Measurements from ENCODE around the gene TAL1. TPM values are rescaled to one million over a fixed set of nuclear protein-coding genes. Genes with fewer than 3 reads are reported as not detected.

Gene TAL1
- total and polyA plus RNA-seq, 10 of the 15 experiments (the other 5 are each of a cell fraction or from before 2014, with no cell fraction given): 0.05 TPM; not detected in 9

DNA sequence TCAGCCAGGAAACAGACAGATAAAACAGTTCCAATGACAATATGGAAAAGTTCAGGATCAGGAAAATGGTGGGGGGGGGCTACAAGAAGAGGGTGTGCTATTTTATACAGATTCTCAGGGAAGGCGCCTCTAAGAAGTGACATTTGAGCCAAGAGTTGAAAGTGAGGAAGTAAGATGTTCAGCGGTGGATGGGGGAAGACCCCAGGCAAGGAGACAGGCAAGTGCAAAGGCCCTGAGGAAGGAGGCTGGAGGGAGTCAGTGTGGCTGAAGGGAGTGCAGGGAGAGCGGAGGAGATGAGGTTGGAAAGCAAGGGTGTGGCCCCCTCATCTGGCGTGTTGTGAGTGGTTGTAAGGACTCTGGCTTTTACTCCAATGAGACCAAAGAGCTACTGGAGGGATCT lies 33.8 kb downstream of the TAL1 start (continued):
- TF ChIP-seq, protein P1, sequence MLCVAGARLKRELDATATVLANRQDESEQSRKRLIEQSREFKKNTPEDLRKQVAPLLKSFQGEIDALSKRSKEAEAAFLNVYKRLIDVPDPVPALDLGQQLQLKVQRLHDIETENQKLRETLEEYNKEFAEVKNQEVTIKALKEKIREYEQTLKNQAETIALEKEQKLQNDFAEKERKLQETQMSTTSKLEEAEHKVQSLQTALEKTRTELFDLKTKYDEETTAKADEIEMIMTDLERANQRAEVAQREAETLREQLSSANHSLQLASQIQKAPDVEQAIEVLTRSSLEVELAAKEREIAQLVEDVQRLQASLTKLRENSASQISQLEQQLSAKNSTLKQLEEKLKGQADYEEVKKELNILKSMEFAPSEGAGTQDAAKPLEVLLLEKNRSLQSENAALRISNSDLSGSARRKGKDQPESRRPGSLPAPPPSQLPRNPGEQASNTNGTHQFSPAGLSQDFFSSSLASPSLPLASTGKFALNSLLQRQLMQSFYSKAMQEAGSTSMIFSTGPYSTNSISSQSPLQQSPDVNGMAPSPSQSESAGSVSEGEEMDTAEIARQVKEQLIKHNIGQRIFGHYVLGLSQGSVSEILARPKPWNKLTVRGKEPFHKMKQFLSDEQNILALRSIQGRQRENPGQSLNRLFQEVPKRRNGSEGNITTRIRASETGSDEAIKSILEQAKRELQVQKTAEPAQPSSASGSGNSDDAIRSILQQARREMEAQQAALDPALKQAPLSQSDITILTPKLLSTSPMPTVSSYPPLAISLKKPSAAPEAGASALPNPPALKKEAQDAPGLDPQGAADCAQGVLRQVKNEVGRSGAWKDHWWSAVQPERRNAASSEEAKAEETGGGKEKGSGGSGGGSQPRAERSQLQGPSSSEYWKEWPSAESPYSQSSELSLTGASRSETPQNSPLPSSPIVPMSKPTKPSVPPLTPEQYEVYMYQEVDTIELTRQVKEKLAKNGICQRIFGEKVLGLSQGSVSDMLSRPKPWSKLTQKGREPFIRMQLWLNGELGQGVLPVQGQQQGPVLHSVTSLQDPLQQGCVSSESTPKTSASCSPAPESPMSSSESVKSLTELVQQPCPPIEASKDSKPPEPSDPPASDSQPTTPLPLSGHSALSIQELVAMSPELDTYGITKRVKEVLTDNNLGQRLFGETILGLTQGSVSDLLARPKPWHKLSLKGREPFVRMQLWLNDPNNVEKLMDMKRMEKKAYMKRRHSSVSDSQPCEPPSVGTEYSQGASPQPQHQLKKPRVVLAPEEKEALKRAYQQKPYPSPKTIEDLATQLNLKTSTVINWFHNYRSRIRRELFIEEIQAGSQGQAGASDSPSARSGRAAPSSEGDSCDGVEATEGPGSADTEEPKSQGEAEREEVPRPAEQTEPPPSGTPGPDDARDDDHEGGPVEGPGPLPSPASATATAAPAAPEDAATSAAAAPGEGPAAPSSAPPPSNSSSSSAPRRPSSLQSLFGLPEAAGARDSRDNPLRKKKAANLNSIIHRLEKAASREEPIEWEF (IDR thresholded peaks at IDR 0.05; ENCODE audit: insufficient replicate concordance, low read depth, low read length): no peak
- no peak for TF ChIP-seq SREBF1 (IDR thresholded peaks at IDR 0.05; ENCODE audit: low read length)

DNA sequence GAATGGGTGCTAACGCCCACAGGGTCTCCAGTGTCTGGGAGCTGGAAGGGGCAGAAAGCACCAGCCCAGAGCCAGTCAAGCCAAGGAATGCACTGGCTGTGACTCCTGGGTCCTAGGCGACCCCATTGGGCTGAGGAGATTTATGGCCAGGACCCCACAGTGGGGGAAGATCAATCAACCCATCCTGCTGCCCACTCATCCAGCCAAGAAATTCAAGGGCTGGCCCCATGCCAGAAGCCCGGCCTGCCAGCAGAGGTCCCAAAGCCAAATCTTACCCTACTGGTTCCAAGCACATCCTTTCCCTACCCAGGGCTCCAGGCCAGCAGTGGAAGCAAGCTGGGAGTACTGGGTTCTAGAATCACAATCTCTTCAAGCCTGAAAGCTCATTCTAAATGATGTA lies 35.4 kb downstream of the TAL1 start:
- in situ Hi-C loops (cut with MboI) (no loop called here), intact Hi-C loops (cut with micrococcal nuclease; ENCODE audit: unreplicated experiment) (loop anchor here (10.0 kb wide), 1 partner anchor 228 kb away; no protein-coding TSS in a partner anchor)
- H4K20me1 ChIP-seq (ENCODE audit: control insufficient read depth, insufficient read depth): no peaks in the 10 kb centered on the region
- CTCF ChIA-PET: interaction anchor here (1.0 to 1.6 kb wide), 2 partner anchors 49 to 66 kb away, joined by 4 to 9 read pairs; no protein-coding TSS in a partner anchor
- H3K4me1 ChIP-seq (ENCODE audit: control insufficient read depth, insufficient read depth, low read length): no peaks in the 10 kb centered on the region
- H3K79me2 ChIP-seq (ENCODE audit: control insufficient read depth, insufficient read depth, low read length): no peaks in the 10 kb centered on the region
- H2AFZ ChIP-seq (ENCODE audit: control insufficient read depth, low read depth, low read length): no peak overlapping the region
- ATAC-seq (no peak), DNase-seq (ENCODE audit: low read depth, low spot score) (no peak), FAIRE-seq (no peak)
- no peaks in the 10 kb centered on the region for H3K9me3 ChIP-seq (replicated peaks; ENCODE audit: control insufficient read depth, insufficient read depth, low read length)
- no peak for TF ChIP-seq IKZF1 (conservative IDR thresholded peaks at IDR 0.05)
- TF ChIP-seq STAT1 (conservative IDR thresholded peaks at IDR 0.05): no peak
- TF ChIP-seq TBL1XR1 (IDR thresholded peaks at IDR 0.05; ENCODE audit: low read depth, low read length): no peak
- TF ChIP-seq ESRRA (IDR thresholded peaks at IDR 0.05; ENCODE audit: low read length): no peak
- TF ChIP-seq IKZF2 (IDR thresholded peaks at IDR 0.05): no peak
- TF ChIP-seq, protein P2, sequence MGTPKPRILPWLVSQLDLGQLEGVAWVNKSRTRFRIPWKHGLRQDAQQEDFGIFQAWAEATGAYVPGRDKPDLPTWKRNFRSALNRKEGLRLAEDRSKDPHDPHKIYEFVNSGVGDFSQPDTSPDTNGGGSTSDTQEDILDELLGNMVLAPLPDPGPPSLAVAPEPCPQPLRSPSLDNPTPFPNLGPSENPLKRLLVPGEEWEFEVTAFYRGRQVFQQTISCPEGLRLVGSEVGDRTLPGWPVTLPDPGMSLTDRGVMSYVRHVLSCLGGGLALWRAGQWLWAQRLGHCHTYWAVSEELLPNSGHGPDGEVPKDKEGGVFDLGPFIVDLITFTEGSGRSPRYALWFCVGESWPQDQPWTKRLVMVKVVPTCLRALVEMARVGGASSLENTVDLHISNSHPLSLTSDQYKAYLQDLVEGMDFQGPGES (IDR thresholded peaks at IDR 0.05): no peak
- no peak for TF ChIP-seq ZNF24 (IDR thresholded peaks at IDR 0.05)
- TF ChIP-seq, protein P3, sequence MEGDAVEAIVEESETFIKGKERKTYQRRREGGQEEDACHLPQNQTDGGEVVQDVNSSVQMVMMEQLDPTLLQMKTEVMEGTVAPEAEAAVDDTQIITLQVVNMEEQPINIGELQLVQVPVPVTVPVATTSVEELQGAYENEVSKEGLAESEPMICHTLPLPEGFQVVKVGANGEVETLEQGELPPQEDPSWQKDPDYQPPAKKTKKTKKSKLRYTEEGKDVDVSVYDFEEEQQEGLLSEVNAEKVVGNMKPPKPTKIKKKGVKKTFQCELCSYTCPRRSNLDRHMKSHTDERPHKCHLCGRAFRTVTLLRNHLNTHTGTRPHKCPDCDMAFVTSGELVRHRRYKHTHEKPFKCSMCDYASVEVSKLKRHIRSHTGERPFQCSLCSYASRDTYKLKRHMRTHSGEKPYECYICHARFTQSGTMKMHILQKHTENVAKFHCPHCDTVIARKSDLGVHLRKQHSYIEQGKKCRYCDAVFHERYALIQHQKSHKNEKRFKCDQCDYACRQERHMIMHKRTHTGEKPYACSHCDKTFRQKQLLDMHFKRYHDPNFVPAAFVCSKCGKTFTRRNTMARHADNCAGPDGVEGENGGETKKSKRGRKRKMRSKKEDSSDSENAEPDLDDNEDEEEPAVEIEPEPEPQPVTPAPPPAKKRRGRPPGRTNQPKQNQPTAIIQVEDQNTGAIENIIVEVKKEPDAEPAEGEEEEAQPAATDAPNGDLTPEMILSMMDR (IDR thresholded peaks at IDR 0.05 in 2 of 3, conservative IDR thresholded peaks at IDR 0.05 in 1 of 3; ENCODE audit: control insufficient read depth in 2 of 3, extremely low read depth in 1 of 3, insufficient read depth in 1 of 3, low read depth in 3 of 3, low read length in 3 of 3): no peak
- no peak overlapping the region for H3K27ac ChIP-seq (ENCODE audit: control insufficient read depth, insufficient read depth)
- H3K4me2 ChIP-seq (ENCODE audit: control insufficient read depth, insufficient read depth): no peak overlapping the region
- WGBS (ENCODE audit: insufficient coverage, insufficient replicate concordance, low lambda C conversion rate, missing lambda C conversion rate): 2% methylated on average over 3 of the region's 3 CpGs
- RAD21 ChIA-PET (ENCODE audit: unreplicated experiment): no interaction called here
- POLR2A ChIA-PET: no interaction called here
- no TSS peak for BruUV-seq (replicated peaks)
- H3K36me3 ChIP-seq (ENCODE audit: control insufficient read depth in 2 of 2, insufficient read depth in 2 of 2, low read length in 1 of 2): no peaks in the 10 kb centered on the region
- H3K4me3 ChIP-seq: no peak overlapping the region
- peaks cover 4 to 5% of the 10 kb centered on the region in 2 experiments; a peak in 2 of 4 replicates for H3K27me3 ChIP-seq (replicated peaks in 1 of 2; ENCODE audit: control insufficient read depth in 2 of 2, insufficient read depth in 2 of 2, low read length in 1 of 2)
- SMC1A ChIA-PET (ENCODE audit: uncharacterized antibody, unreplicated experiment): interaction anchor here (1.1 kb wide), 1 partner anchor 67 kb away, joined by 3 read pairs; no protein-coding TSS in a partner anchor
- H3K9ac ChIP-seq (ENCODE audit: control insufficient read depth, insufficient read depth, low read length): no peak overlapping the region

Measured in GM12878 (cell line).